C4-2B (cell line): ENCODE measurements around the gene FRMPD2.

Experiments
- ZFX ChIP-seq: fragments of 450-650 bp; IDR thresholded peaks from 2 replicates; pipeline ENCODE4 v1.6.1; 2017
- TF ChIP-seq, protein P1 (sequence below): fragments of 450-650 bp; conservative IDR thresholded peaks from 2 replicates; pipeline ENCODE4 v1.5.1; 2017; ENCODE audit warnings: mild to moderate bottlenecking

DNA sequence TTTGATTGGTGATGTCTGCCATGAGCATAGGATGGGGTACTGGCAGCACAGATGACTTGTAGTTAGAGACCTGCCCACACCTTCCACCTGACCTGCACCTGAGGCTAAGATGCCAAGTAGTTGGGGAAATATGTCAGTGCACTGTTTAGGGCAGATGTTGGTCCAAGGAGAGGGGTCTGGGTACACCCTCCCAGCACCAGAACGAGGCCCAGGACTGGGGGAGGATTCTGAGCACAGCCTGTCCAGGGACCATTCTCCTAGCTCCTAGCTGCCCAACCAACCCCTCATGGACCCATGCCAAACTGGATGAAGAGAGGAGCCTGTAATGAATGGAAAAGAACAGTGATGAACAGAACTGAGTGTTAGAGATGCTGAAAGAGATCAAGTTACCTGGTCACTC, 28.0 kb downstream of the FRMPD2 start:
- TF ChIP-seq ZFX: no peak
- TF ChIP-seq, protein P1, sequence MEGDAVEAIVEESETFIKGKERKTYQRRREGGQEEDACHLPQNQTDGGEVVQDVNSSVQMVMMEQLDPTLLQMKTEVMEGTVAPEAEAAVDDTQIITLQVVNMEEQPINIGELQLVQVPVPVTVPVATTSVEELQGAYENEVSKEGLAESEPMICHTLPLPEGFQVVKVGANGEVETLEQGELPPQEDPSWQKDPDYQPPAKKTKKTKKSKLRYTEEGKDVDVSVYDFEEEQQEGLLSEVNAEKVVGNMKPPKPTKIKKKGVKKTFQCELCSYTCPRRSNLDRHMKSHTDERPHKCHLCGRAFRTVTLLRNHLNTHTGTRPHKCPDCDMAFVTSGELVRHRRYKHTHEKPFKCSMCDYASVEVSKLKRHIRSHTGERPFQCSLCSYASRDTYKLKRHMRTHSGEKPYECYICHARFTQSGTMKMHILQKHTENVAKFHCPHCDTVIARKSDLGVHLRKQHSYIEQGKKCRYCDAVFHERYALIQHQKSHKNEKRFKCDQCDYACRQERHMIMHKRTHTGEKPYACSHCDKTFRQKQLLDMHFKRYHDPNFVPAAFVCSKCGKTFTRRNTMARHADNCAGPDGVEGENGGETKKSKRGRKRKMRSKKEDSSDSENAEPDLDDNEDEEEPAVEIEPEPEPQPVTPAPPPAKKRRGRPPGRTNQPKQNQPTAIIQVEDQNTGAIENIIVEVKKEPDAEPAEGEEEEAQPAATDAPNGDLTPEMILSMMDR: no peak
